WTC11 (cell line): ENCODE data around the gene LYRM7.

Experiments
- FOXJ3 ChIP-seq: sonication (generic); formaldehyde crosslinking; IDR thresholded peaks from 2 replicates; pipeline ENCODE4 v1.9.0; 2021; ENCODE audit warnings: missing genetic modification reagents, mild to moderate bottlenecking, borderline replicate concordance
- ZNF138 ChIP-seq: sonication (generic); formaldehyde crosslinking; conservative IDR thresholded peaks from 2 replicates; pipeline ENCODE4 v1.8.1; 2022; ENCODE audit warnings: mild to moderate bottlenecking, moderate library complexity, missing genetic modification reagents
- TF ChIP-seq, protein P1 (sequence below): fragments of 200-600 bp; IDR thresholded peaks from 2 replicates; pipeline ENCODE4 v1.8.0; 2022; ENCODE audit warnings: antibody characterized with exemption

DNA sequence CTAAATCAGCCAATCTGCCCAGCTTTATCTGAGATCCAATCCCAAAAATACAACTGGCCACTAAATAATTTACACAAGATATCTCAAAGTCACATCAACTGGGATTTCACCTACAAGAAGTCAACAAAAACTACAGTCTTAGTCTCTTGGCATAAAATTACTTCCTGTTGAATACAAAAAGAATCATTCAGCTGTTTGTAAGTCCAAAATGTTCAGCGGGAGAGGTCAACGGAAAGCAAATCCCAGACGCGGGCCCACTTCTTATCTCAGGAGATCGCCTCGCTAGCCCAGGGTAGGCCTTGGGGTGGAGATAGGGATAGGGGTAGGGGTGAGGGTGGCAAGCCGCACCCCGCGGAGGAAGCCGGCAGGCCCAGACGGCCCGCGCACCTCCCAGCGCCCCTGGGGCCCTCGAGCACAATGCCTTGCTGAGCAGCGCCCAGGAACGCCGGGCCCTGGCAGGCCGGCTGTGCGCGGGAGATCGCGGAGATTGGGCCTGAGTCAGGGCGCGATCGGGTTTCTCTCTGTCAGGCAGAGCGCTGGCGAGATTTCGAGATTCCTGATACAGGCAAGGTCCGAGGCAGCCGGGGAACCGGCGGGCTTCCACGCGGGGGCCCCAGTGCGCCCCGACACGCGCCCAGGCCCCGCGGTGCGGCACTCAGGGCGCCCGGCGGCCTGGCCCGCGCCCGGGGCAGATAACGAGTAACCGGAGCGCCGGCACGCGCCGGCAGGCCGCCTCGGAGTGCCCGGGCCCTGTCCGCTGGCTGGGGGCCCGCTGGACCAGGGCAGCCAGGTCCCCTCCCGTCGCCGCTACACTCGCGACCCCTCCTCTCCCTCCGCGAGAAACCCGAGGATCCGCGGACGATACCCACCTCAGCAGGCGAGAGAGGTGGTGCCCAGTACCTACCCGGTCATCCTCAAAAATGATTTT is 6.3 kb upstream of the LYRM7 start:
- TF ChIP-seq ZNF138 (CRISPR knock-in tag) = no peak
- no peak for TF ChIP-seq FOXJ3 (CRISPR knock-in tag)
- TF ChIP-seq, protein P1, sequence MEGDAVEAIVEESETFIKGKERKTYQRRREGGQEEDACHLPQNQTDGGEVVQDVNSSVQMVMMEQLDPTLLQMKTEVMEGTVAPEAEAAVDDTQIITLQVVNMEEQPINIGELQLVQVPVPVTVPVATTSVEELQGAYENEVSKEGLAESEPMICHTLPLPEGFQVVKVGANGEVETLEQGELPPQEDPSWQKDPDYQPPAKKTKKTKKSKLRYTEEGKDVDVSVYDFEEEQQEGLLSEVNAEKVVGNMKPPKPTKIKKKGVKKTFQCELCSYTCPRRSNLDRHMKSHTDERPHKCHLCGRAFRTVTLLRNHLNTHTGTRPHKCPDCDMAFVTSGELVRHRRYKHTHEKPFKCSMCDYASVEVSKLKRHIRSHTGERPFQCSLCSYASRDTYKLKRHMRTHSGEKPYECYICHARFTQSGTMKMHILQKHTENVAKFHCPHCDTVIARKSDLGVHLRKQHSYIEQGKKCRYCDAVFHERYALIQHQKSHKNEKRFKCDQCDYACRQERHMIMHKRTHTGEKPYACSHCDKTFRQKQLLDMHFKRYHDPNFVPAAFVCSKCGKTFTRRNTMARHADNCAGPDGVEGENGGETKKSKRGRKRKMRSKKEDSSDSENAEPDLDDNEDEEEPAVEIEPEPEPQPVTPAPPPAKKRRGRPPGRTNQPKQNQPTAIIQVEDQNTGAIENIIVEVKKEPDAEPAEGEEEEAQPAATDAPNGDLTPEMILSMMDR = no peak
